Endothelial cell of umbilical vein (primary cell): Measurements from ENCODE around the gene KAZN.

Experiments
- EZH2 ChIP-seq: IDR thresholded peaks from 2 replicates; pipeline ENCODE4 v1.6.1; 2012; ENCODE audit warnings: borderline replicate concordance, low read depth, mild to moderate bottlenecking, moderate library complexity, low read length, inconsistent platforms; ENCODE audit not compliant: severe bottlenecking
- GATA2 ChIP-seq: IDR thresholded peaks from 2 replicates; pipeline ENCODE4 v1.7.0; 2011; ENCODE audit warnings: low read depth, mild to moderate bottlenecking, moderate library complexity, mixed read lengths, low read length; ENCODE audit not compliant: insufficient read length, insufficient read depth
- JUN ChIP-seq: IDR thresholded peaks from 2 replicates; pipeline ENCODE4 v1.6.1; 2011; ENCODE audit warnings: borderline replicate concordance, low read depth; ENCODE audit not compliant: insufficient read length, insufficient read depth
- MYC ChIP-seq: IDR thresholded peaks from one replicate; pipeline ENCODE4 v1.6.1; 2011; ENCODE audit warnings: mild to moderate bottlenecking, low read depth, low read length
- POLR2A ChIP-seq: IDR thresholded peaks from 2 replicates; pipeline ENCODE4 v1.6.1; 2012; ENCODE audit warnings: low read depth, mild to moderate bottlenecking, control low read depth, low read length
- POLR2AphosphoS5 ChIP-seq: IDR thresholded peaks from 2 replicates; pipeline ENCODE4 v1.6.1; 2012; ENCODE audit warnings: low read depth, mild to moderate bottlenecking, control low read depth, low read length, moderate library complexity; ENCODE audit not compliant: insufficient read depth
- TF ChIP-seq, protein P1 (sequence below), 2 donors: IDR thresholded peaks; 1 replicate in 1 of 2; 2 replicates in 1 of 2; pipeline ENCODE4 v1.5.1; 2011; ENCODE audit warnings: low read length in 2 of 2, mild to moderate bottlenecking in 2 of 2, moderate library complexity in 2 of 2, control low read depth in 1 of 2, inconsistent platforms in 1 of 2, low read depth in 1 of 2; ENCODE audit not compliant: insufficient read depth in 1 of 2; ENCODE audit errors: extremely low read depth in 1 of 2
- TF ChIP-seq, protein P2 (sequence below): IDR thresholded peaks from 2 replicates; pipeline ENCODE4 v1.6.1; 2011; ENCODE audit not compliant: insufficient read depth, insufficient read length

DNA sequence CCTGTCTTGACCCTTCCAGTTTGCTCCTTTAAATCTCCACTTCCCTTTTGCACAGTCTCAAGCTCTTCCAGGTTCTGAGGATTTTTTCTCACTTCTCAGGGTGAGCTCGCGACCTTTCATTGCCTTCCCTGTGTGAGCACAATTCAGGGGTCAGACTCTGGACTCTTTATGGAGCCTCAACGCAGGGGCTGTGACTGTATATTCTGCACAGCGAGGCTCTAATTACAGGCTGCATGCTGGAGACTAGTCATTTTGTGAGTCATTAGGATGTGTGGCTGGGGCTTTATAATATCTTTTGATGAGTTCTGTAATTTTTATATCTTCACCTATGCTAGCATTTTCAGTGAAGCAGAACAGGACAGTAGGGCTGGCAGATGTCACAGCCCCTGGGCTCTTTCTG lies 270.7 kb downstream of the KAZN start:
- TF ChIP-seq, protein P1, sequence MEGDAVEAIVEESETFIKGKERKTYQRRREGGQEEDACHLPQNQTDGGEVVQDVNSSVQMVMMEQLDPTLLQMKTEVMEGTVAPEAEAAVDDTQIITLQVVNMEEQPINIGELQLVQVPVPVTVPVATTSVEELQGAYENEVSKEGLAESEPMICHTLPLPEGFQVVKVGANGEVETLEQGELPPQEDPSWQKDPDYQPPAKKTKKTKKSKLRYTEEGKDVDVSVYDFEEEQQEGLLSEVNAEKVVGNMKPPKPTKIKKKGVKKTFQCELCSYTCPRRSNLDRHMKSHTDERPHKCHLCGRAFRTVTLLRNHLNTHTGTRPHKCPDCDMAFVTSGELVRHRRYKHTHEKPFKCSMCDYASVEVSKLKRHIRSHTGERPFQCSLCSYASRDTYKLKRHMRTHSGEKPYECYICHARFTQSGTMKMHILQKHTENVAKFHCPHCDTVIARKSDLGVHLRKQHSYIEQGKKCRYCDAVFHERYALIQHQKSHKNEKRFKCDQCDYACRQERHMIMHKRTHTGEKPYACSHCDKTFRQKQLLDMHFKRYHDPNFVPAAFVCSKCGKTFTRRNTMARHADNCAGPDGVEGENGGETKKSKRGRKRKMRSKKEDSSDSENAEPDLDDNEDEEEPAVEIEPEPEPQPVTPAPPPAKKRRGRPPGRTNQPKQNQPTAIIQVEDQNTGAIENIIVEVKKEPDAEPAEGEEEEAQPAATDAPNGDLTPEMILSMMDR (IDR thresholded peaks at IDR 0.05; ENCODE audit: extremely low read depth in 1 of 2, insufficient read depth in 1 of 2, low read depth in 1 of 2, low read length in 2 of 2), result no peak
- TF ChIP-seq POLR2AphosphoS5 (no peak), POLR2A (no peak), MYC (no peak), JUN (no peak), EZH2 (no peak), GATA2 (no peak)
- TF ChIP-seq, protein P2, sequence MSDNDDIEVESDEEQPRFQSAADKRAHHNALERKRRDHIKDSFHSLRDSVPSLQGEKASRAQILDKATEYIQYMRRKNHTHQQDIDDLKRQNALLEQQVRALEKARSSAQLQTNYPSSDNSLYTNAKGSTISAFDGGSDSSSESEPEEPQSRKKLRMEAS, result no peak
